ENCODE results near the gene HENMT1. TPM values are rescaled to one million over a fixed set of nuclear protein-coding genes. Genes with fewer than 3 reads are reported as not detected.

The HENMT1 gene
- polyA plus RNA-seq, 1 experiment = 2.2 TPM

DNA sequence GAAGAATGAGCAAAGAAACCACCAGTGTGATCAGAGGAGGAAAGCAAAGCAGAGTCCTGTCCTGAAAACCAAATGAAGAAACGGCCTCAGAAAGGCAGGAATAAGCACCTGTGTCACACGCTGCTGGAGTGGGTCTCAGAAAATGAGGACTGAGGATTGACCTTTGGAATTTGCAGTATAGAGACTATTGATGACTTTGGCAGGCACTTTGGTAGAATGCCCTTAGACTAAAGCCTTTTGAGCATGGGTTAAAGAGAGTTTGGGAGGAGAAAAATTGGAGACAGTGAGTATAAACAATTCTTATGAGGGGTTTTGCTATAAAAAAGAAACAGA lies 43.2 kb downstream of the HENMT1 start:
- Histone ChIP-seq H3K4me3 (ENCODE audit: low read depth, low read length) (no peak overlapping the region), H3K36me3 (ENCODE audit: control insufficient read depth, insufficient read depth, low read length) (no peaks in the 10 kb centered on the region), H3K27me3 (ENCODE audit: control insufficient read depth, insufficient read depth, low read length) (no peaks in the 10 kb centered on the region)
- POLR2A ChIA-PET = no interaction called here
- TF ChIP-seq, protein P1, sequence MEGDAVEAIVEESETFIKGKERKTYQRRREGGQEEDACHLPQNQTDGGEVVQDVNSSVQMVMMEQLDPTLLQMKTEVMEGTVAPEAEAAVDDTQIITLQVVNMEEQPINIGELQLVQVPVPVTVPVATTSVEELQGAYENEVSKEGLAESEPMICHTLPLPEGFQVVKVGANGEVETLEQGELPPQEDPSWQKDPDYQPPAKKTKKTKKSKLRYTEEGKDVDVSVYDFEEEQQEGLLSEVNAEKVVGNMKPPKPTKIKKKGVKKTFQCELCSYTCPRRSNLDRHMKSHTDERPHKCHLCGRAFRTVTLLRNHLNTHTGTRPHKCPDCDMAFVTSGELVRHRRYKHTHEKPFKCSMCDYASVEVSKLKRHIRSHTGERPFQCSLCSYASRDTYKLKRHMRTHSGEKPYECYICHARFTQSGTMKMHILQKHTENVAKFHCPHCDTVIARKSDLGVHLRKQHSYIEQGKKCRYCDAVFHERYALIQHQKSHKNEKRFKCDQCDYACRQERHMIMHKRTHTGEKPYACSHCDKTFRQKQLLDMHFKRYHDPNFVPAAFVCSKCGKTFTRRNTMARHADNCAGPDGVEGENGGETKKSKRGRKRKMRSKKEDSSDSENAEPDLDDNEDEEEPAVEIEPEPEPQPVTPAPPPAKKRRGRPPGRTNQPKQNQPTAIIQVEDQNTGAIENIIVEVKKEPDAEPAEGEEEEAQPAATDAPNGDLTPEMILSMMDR (IDR thresholded peaks at IDR 0.05; ENCODE audit: insufficient read depth, low read depth, low read length) = no peak
- no peak for DNase-seq (ENCODE audit: low read depth)
- CTCF ChIA-PET = no interaction called here

DNA sequence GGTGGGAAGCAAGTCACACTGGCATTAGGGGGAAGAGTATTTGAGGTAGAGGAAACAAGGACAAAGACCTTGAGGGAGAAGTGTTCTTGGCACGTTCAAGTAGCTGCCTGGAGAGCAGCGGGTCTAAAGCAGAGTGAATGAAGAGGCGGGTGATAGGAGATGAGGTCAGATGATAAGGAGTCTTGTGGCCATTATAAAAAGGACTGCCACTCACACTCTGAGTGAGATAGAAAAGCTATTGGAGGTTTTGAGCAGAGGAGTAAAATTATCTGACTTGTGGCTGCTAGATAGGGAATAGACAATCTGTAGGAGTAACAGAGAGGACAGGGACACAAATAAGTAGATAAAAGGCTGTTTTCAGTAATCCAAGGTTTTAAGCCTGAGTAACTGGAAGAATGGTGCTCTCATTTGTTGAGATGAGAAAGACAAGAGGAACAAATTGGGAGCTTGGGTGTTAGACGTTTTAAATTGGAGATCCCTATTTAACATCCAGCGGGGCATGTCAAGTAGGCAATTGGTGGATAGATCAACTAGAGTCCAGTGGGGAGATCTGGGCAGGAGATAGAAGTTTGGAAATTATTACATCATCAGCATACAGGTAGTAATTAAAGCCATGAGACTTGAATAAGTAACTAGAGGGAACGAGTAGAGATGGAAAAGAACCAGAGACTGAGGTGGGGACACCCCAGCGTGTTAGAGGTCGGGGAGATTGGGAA lies 43.7 kb downstream of the HENMT1 start:
- ChIA-PET POLR2A (no interaction called here), CTCF (no interaction called here)
- TF ChIP-seq, protein P1 (IDR thresholded peaks at IDR 0.05; ENCODE audit: insufficient read depth, low read depth, low read length) = no peak
- DNase-seq (ENCODE audit: low read depth) = no peak
- H3K27me3 ChIP-seq (ENCODE audit: control insufficient read depth, insufficient read depth, low read length) = no peaks in the 10 kb centered on the region
- H3K4me3 ChIP-seq (ENCODE audit: low read depth, low read length) = no peak overlapping the region
- no peaks in the 10 kb centered on the region for H3K36me3 ChIP-seq (ENCODE audit: control insufficient read depth, insufficient read depth, low read length)

- TF ChIP-seq, protein P1 (IDR thresholded peaks at IDR 0.05; ENCODE audit: insufficient read depth, low read depth, low read length) = no peak
- DNase-seq (ENCODE audit: low read depth) = no peak
- ChIA-PET CTCF (interaction anchor here (0.6 to 1.2 kb wide), 3 partner anchors 22 to 103 kb away, joined by 3 read pairs; no protein-coding TSS in a partner anchor), POLR2A (no interaction called here)
- Histone ChIP-seq H3K36me3 (ENCODE audit: control insufficient read depth, insufficient read depth, low read length) (no peaks in the 10 kb centered on the region), H3K27me3 (ENCODE audit: control insufficient read depth, insufficient read depth, low read length) (no peaks in the 10 kb centered on the region), H3K4me3 (ENCODE audit: low read depth, low read length) (no peak overlapping the region)
Observed at GRCh38 chr1:108615544-108615943, 45.3 kb downstream of the HENMT1 start.

DNA sequence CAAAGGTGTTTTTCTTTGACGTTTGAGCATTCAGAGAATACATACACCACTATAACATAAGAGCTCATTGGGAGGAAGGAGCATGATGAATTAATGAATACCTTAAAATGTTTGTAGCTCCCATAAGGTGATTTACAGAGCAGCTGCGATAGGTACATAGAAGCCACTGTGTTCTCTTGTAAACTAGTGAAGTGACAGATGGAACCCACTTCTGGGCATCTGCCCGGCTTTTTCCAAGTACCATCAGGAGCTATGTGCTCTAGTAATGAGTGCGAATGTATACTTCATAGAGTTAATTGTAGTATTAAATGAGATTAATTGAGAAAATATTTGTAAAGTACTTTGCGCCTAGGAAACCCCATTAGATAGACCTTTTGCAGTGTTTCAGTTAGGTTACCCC lies 48.4 kb downstream of the HENMT1 start:
- ChIA-PET POLR2A (no interaction called here), CTCF (no interaction called here)
- Histone ChIP-seq H3K36me3 (ENCODE audit: control insufficient read depth, insufficient read depth, low read length) (no peaks in the 10 kb centered on the region), H3K4me3 (ENCODE audit: low read depth, low read length) (no peak overlapping the region), H3K27me3 (ENCODE audit: control insufficient read depth, insufficient read depth, low read length) (no peaks in the 10 kb centered on the region)
- DNase-seq (ENCODE audit: low read depth) = no peak
- TF ChIP-seq, protein P1 (IDR thresholded peaks at IDR 0.05; ENCODE audit: insufficient read depth, low read depth, low read length) = no peak

- TF ChIP-seq, protein P1 (IDR thresholded peaks at IDR 0.05; ENCODE audit: insufficient read depth, low read depth, low read length) = no peak
- Histone ChIP-seq H3K4me3 (ENCODE audit: low read depth, low read length) (no peak overlapping the region), H3K27me3 (ENCODE audit: control insufficient read depth, insufficient read depth, low read length) (no peaks in the 10 kb centered on the region), H3K36me3 (ENCODE audit: control insufficient read depth, insufficient read depth, low read length) (no peaks in the 10 kb centered on the region)
- DNase-seq (ENCODE audit: low read depth) = no peak
- ChIA-PET POLR2A (no interaction called here), CTCF (interaction anchor here (1.1 kb wide), 1 partner anchor 51 kb away, joined by 3 read pairs; the partner anchor contains the start of gene EEIG2)
Observed at GRCh38 chr1:108611984-108612383, 48.9 kb downstream of the HENMT1 start.

All from BJ (cell line).